SK-MEL-5 (cell line): ENCODE results near the gene TTC28. TPM values are rescaled to one million over a fixed set of nuclear protein-coding genes. Genes with fewer than 3 reads are reported as not detected.
"Not testable (repeated sequence)": the region's sequence is repeated elsewhere in the genome, so short reads cannot be mapped to it uniquely, and the experiment has no call there.

Experiments
- DNase-seq: peaks from one replicate; pipeline ENCODE4 v3.0.0-alpha.2; 2016; ENCODE audit warnings: low read depth, low spot score
- in situ Hi-C: cut with HindIII; loops from 2 replicates; pipeline ENCODE4 v1.10.0; 2016; ENCODE audit warnings: low sequenced_read_pairs, high pct_unique_total_duplicates, low pct_unique_long_range_greater_than_20kb
- total RNA-seq: library from RNA; depleted of rRNA; stranded (reverse); fragments of >200 nt; shearing (Covaris generic); gene quantifications from 2 replicates; pipeline ENCODE4 v1.2.3, GENCODE V29; 2014

TTC28 gene
- total RNA-seq, 1 experiment from 2014 or later, result 5.8 TPM

- in situ Hi-C loops, result no loop called here
Measured at GRCh38 chr22:28188178-28188879, 491.3 kb downstream of the TTC28 start.

DNA sequence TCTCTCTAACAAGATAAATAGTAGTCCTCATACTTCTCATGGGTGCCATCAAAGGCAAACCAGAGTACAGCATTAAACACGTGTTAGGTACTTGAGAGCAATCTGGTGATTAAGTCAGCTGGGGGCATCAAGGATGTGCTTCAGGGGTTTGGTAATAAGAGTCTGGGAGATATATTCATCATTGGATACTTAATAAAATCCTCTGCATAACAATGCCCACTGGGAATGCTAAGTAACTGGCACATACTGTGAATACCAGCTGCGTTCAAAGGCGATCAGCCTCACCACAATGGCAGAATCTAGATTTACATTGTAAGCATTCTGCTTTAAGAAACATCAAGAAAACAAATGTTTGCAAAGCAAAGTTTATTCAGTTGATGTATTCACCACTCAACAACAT, 492.0 kb downstream of the TTC28 start:
- no peak for DNase-seq
- in situ Hi-C loops, result no loop called here

More at GRCh38 chr22:28188178-28188879, 491.3 kb downstream of the TTC28 start:
- no peak for DNase-seq

GRCh38 chr22:28186641-28187040, 493.0 kb downstream of the TTC28 start:
- no peak for DNase-seq
- in situ Hi-C loops, result no loop called here

GRCh38 chr22:28185130-28185529, 494.5 kb downstream of the TTC28 start:
- DNase-seq, result no peak
- in situ Hi-C loops, result no loop called here

- DNase-seq, result no peak
- in situ Hi-C loops, result no loop called here
Measured at GRCh38 chr22:28183078-28183860, 496.4 kb downstream of the TTC28 start.

GRCh38 chr22:28180804-28181731, 498.6 kb downstream of the TTC28 start:
- DNase-seq, result no peak
- in situ Hi-C loops, result no loop called here

DNA sequence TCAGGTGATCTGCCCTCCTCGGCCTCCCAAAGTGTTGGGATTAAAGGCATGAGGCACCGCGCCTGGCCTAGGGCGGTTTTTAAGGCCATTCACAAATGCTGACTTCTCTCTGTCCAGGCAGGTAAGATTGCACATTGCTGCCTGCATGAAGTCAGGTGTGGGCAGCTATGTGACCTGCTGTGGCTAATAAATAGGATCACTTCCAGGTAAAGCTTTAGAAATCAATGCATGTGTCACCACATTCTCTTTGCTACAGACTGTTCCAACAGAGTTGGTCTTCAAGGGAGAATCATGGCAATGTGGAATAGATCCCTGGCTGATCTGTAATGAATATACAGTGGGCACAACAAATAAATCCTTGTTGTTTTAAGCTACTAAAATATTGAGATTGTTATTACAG, 500.2 kb downstream of the TTC28 start:
- in situ Hi-C loops, result no loop called here
- DNase-seq, result no peak

DNA sequence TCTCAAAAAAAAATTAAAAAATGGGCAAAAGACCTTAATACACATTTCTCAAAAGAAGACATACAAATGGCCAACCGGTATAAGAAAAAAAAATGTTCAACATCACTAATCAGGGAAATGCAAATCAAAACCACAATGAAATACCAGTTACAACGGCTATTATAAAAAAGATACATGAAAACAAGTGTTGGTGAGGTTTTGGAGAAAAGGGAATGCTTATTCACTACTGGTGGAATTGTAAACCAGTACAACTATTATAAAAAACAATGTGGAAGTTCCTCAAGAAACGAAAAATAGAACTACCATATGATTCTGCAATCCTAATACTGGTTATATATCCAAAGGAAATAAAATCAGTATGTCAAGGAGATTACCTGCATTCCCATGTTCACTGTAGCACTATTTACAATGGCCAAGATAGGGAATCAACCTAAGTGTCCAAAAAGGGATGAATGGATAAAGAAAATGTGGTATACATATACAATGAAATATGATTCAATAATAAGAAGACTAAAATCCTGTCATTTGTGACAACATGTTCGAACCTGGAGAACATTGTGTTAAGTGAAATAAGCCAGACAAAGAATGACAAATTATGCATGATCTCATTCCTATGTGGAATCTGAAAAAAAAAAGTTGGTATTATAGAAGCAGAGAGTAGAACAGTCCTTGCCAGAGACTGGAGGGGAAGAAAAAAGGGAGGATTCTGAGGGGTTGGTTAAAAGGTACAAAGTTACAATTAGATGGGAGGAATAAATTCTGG, 503.7 kb downstream of the TTC28 start:
- in situ Hi-C loops, result no loop called here
- DNase-seq, result no peak

DNA sequence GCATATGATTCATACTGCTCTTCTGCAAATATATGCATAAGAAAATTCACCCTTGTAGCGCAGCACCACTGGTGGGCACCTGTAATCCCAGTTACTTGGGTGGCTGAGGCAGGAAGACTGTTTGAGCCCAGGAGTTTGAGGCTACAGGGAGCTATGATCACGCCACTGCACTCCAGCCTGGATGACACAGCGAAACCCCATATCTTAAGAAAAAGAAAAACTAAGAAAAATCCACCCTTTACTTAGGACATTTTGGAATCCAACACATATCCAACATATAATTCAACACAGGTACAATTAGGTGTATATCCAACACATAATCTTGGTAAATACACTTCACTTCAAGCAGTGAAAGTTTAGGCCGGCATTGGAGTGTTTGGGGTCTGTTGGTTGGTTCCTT, 505.1 kb downstream of the TTC28 start:
- no peak for DNase-seq
- in situ Hi-C loops, result no loop called here

DNA sequence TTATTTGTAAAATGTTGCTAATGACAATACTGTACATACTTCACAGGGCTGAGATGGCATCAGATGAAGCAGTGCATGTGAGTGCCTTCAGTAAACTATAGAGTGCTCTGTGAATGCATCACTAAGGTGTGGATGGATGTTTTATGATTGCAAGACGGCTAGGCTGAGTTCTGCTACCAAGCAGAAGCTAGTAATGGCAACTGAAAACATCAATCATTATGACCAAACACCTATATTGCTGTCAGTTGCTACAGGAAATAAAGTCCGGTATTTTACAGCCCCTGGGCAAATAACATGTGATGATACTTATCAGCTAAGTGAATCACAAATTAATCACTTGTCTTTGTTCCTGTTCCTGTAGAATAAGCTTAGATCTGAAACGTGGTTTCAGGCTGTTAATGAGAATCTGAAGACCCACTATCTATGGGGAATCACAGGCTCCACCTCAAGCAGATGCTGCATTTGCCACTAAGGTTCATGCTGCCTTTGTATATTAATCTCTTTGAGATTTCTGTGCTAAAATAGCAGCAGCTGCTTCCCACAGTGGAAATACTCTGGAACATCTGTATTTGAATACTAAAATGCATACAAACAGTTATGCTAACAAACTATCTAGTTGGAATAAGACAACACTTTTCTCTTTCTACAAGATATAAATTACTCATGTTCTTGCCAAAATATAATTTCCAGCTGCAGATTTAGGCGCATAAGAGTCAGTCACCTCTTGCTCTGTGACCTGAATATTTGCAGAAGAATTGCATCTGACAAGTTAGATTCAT, 506.6 kb downstream of the TTC28 start:
- peak; percentile 25 for DNase-seq
- in situ Hi-C loops, result no loop called here

DNA sequence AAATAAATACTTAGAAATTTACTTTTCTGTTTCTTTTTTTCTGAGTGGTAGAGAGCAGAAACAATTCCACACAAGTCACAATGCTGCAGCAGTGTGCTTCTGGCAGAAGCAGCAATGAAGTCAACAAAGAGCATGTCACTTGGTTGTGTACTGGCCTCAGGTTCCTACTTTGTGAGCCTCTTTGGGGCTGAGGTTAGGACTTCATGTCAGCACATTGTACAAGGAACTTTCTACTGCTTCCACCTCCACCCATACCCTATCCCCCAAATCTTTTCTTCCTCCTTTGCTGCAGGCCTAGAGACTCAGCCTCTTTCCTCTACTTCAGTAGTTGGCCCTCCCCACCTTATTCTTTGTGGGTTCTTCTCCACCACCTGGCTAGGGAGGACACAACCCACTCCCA, 507.9 kb downstream of the TTC28 start:
- in situ Hi-C loops, result no loop called here
- peak; percentile 17 for DNase-seq

DNA sequence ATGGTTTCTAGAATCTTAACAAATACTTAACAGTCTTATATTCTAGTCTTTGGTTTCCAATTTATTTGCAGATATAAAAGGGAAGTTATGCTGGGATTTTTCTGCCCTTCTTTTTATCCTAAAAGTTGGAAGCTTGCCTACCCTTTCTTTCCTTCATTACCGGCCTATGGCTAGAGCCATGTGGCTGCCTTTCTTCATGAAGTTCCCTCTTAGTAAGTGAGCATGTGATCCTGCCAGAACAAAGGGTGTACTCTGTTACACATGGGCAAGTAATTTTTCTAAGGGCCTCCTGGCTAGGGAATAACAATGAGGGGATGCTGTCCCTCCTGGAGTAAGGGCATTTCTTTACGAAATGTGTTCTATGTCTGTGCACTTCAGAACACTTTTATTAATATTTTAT, 508.5 kb downstream of the TTC28 start:
- in situ Hi-C loops, result no loop called here

GRCh38 chr22:28169314-28169713, 510.3 kb downstream of the TTC28 start:
- in situ Hi-C loops, DNase-seq: not testable (repeated sequence)

More for the DNA sequence above, 508.5 kb downstream of the TTC28 start:
- peak; percentile 92 for DNase-seq

DNA sequence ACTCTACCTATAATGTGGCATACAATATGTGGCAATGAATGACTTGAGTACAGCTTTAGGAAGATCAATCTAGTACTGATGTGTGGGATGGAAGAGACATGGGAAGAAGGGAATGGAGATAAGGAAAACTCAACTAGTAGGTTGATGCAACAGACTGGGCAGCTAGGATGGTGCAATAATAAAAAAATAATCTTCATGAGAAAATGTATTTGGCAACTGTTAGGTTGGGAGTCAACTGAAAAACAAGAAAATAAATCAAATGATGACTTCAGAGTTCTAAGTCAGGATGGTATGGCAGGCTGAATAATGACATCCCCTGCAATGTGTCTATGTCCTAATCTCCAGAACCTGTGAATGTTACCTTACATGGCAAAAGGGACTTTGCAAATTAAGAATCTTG, 523.8 kb downstream of the TTC28 start:
- DNase-seq, result no peak
- in situ Hi-C loops, result no loop called here

GRCh38 chr22:28154861-28155260, 524.8 kb downstream of the TTC28 start:
- DNase-seq, result no peak
- in situ Hi-C loops, result no loop called here

GRCh38 chr22:28151151-28151816, 528.4 kb downstream of the TTC28 start:
- no peak for DNase-seq
- in situ Hi-C loops, result no loop called here
